Activated gamma-delta T cell treated with Interleukin-2 at 50 U/mL for 16 hours (primary cell): ENCODE results near the gene ZNF606.
"Not testable (repeated sequence)": the region's sequence is repeated elsewhere in the genome, so short reads cannot be mapped to it uniquely, and the experiment has no call there.

Experiments used
- DNase-seq: peaks from one replicate; pipeline ENCODE4 v3.0.0-alpha.2; 2020

ZNF606 gene

GRCh38 chr19:58009666-58010301 is 7.2 kb upstream of the ZNF606 start:
- DNase-seq, result peak; percentile 64

GRCh38 chr19:58009301-58009665 is 6.7 kb upstream of the ZNF606 start:
- DNase-seq, result no peak

GRCh38 chr19:58008877-58009276 is 6.3 kb upstream of the ZNF606 start:
- DNase-seq, result not testable (repeated sequence)

- DNase-seq, result no peak
Measured at GRCh38 chr19:58007285-58007684, 4.7 kb upstream of the ZNF606 start.

- no peak for DNase-seq
Measured at GRCh38 chr19:58003174-58003828, 681 bp upstream of the ZNF606 start.

- DNase-seq, result no peak
Measured at GRCh38 chr19:58001895-58002369, 688 bp downstream of the ZNF606 start.

DNA sequence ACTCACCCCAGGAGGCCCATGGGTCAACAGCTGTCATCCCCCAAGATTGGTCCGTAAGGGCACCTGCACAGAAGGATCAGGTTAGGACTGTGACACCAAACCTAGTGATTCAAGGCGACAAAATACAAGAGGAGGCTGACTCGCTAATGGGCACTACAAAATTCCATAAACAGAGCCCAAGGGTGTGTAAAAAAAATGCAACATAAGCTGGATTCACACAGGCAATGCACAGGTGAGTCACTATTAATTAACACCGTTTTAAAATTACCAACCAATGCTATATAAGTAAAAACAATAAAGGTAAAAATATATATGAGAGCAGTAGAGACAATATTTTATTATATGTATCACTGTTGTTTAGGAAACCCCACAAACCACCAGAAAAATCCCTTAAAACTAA is 1.9 kb downstream of the ZNF606 start:
- DNase-seq, result no peak

DNA sequence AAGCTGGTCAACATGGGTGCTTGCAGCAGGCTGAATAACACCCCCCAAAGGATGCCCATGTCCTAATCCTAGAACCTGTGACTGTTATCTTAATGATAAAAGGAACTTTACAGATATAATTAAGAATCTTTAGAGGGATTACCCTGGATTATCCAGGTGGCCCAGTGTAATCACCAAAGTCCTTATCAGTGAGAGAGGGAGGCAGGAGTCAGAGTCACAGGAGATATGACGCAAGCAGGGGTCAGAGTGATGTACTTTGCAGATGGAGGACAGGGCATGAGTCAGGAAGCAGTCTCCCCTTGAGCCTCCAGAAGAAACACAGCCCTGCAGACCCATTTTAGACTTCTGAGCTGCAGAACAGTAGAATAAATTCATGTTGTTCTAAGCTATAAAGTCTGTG is 9.8 kb downstream of the ZNF606 start:
- no peak for DNase-seq

- no peak for DNase-seq
Measured at GRCh38 chr19:57978586-57979289, 23.9 kb downstream of the ZNF606 start.

GRCh38 chr19:57974434-57974833 is 28.2 kb downstream of the ZNF606 start, which contains the start of gene C19orf18:
Gene C19orf18 (minus strand): TSS chr19:57974534. CDS start chr19:57974432, 102 bp downstream.
- DNase-seq, result no peak

- DNase-seq, result no peak
Measured at GRCh38 chr19:57964761-57965160, 37.9 kb downstream of the ZNF606 start.

DNA sequence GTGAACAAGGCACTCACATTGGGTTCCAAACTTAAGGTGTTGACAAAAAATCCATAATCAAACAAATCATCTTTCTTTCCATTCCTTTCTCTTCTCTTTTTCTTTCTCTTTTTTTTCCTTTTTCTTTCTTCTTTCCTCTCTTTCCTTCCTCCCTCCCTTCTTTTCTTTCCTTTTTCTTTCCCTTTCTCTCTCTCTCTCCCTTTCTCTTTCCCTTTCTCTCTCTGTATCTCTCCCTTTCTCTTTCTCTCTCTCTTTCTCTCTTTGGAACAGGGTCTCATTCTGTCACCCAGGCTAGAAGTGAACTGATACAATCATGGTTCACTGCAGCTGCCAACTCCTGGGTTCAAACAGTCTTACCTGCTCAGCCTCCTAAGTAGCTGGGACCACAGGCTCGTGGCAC is 40.8 kb downstream of the ZNF606 start:
- no peak for DNase-seq

DNA sequence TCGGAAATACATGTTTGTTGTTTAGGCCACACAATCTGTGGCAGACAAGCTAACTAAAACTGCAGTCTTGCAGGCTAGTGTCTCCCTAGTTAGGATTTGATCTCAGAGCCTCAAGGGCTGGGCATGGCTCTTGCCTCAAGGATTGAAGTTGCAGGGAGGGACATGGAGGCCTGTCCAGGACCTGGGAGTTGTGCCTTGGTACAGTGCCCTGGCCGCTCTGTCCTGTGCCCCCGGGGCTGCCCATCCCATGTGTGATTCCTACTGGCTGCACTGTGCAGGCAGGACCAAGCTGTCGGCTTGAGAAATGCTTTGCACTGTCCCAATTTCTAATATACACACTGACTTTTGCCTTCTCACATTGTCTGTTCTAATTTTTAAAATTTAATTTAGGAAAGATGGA is 47.6 kb downstream of the ZNF606 start:
- DNase-seq, result no peak

DNA sequence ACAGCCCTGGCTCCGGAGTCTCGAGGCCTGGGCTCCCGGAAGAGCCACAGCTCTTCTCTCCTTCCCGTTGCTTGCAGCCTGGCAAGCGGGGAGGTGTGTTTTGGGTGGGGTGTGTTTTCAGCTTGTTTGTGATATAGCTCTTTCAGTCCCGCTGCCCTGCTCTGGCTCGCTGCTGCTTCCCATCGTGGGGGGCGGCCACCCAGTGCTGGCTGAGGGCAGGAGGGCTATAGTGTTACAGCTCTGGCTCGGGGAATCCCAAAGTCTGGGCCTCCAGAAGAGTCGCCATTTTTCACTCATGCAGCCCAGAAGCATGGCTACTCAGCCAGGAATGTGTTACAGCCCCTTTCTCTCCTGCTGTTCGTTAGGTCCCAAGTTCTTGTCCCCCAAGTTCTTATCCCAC is 52.9 kb downstream of the ZNF606 start:
- no peak for DNase-seq

DNA sequence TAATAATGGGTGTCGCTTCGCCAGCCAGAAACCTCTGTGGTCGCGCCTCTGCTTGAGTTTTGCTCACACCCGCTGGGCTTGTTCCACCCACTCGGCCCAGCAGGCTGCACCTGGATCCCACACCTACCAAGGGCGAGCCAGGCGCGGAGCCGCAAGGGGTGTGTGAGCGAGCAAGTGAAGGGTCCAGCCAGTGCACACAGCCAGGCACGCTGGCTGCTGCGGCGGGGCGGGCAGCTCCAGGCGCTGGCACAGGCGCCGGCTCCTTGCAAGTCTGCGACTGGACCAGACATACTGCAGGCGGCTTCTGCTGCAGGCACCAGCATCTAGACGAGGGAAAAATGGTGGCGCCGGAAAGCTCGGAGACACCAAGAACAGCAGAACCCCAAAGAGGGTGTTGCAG is 53.3 kb downstream of the ZNF606 start:
- DNase-seq, result no peak

- DNase-seq, result peak; percentile 84
Measured at GRCh38 chr19:57947419-57948134, 55.0 kb downstream of the ZNF606 start, which contains the start of gene ZNF256. Gene ZNF256 (minus strand): TSS chr19:57947706. CDS start chr19:57947474, 232 bp downstream.

DNA sequence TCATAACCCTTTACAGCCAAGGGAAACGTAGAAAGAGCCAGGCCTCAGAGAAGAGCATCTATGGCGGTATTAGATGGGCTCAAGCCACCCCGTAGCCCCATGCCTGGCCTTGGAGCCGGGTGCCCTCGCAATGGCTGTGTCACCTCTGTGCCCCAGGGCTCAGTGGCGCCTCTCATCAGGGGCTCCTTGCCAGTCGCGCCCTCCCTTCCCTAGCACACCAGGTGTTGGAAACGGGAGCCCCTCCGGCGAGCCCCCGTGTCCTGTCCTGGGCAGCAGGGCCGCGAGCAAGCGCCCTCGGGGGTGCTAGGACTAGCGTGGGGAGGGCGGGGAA is 55.6 kb downstream of the ZNF606 start:
- DNase-seq, result no peak

- DNase-seq, result no peak
Measured at GRCh38 chr19:57946316-57946715, 56.3 kb downstream of the ZNF606 start.

DNA sequence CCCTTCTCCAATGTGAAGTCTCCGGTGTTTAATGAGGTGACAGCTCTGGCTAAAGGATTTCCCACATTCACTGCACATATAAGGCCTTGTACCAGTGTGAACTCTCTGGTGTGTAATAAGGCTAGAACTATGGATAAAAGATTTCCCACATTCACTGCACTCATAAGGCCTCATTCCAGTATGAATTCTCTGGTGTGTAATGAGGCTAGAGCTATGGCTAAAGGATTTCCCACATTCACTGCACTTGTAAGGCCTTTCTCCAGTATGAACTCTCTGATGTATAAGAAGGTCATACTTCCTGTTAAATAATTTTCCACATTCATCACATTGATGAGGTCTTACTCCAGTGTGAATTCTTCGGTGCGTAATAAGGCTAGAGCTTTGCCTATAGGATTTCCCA is 61.0 kb downstream of the ZNF606 start:
- no peak for DNase-seq

DNA sequence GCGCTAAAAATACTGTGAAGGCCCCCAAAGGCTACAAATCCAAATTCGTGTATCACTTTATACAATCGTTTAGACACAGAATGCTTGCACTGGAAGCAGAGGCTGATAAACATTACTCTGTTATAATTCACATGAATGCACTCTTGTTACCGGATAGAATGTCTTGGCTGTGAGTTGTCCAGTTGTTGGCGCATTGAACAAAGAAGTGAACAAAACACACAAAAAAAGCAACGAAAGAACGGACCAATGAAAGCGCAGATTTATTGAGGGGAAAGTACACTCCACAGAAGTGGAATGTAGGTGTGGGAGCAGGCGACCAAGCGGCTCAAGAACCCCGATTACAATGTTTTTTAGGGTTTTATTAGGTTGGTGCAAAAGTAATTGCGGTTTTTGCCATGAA is 66.9 kb downstream of the ZNF606 start:
- no peak for DNase-seq

GRCh38 chr19:57934820-57935665 is 67.6 kb downstream of the ZNF606 start, which contains the start of gene ZNF418:
Gene ZNF418 (minus strand): TSS chr19:57935402. CDS start chr19:57933822, 1,580 bp downstream.
- peak; percentile 25 for DNase-seq

GRCh38 chr19:57927587-57927986 is 75.0 kb downstream of the ZNF606 start:
- DNase-seq, result no peak
